ENCODE results near the gene CCDC70.

Gene CCDC70

DNA sequence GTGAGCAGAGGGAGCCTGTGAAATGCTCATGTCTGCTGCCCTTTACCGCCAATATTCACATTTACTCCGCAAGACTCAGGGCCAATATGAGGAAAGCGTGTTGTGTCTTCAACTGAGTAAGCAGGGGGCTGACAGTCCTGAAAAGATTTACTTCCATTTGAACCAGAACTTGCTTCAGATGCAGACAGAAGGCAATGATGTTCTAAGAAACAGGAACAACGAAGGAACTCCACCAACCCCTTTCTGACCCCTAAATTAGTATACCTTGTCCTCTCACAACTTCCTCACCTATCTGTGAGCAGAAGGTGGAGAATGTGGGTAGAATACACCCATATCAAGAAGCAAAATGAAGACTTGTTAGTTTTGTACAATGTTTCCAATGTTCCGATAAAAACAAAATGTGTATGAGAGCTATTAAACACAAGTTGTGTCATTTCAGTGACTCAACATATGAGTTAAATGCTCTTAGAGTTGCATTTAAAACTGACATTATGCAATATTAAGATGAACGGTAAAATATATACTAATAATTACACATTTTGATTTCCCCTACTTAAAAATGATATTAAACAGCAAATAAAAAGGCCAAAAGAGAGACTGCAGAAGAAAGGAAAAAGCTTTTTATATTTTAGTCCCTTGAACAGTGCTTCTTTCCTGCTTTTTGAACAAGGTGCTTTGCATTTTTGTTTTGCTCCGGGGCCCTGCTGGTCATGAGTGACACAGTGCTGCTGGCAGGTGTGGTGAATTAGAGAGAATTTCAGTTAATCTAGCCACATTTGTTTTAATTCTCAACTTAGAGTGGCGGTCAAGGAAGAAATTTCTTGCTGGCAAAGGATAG, 32.8 kb upstream of the CCDC70 start:
- no peak for DNase-seq

DNA sequence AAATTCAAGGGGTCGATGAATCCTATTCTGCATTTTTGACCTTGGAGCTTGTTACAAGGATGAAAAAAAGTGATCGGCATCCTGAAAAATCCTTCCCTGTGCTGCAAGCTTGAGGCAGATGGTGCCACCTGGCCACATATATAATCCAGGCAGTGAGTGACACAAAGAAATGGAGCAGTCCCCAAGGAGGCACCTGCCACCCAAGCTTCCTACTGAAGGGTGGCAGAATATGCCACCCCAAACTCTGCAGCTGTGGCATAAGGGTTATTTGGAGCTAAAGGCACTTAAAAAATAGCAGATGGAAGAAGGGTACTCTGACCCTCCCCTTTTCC, 32.2 kb upstream of the CCDC70 start:
- DNase-seq: no peak

DNA sequence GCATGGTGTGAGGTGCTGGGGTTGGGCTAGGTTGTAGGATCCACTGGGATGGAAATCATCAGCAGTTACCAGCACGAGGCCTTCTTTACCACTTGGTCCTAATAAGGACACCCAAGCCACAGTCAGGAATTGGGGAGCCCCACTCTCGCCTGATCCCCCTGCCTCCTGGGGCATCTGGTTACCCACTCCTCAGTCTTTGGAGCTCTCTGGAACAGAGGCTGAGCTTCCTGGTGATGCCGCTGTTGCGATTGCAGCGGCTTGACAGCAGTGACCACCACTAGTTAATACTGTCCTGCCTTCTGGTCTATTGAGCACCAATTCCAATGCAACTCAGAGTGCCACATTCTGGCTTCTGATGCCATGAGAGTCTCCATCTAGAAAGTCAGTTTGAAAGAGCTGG, 30.2 kb upstream of the CCDC70 start:
- no peak for DNase-seq

DNA sequence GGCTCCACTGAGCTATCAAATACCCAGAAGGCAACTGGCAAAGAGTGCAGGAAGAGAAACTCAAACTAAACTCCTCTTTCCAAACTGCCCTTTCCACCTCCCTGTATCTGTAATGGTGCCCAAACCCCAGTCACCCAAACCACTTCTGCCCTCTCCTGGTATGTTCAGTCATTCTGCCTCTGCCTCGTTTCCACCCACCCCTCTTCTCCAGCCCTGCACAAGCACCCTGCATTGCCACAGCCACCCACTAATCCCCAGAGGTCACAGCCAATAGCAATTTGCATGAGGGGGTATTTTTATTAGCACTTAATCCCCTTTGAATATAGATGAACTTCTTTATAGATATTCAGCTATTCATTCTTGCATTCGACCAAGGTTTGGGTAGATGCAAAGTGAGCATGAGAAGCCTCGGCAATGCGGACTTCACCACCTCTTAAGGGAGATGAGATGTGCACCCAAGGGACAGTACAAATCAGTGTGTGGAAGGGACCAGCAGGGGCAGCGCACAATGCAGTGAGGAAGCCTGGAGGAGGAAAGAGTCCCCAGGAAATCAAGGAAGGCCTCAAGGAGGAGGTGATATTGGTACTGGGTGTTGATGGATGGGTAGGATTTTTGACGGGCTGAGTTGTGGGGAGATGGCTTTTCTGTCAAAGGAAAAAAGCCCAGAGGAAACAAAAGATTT, 29.2 kb upstream of the CCDC70 start:
- peak in 2 of 56 donors; percentile 9 to 11 for DNase-seq

DNA sequence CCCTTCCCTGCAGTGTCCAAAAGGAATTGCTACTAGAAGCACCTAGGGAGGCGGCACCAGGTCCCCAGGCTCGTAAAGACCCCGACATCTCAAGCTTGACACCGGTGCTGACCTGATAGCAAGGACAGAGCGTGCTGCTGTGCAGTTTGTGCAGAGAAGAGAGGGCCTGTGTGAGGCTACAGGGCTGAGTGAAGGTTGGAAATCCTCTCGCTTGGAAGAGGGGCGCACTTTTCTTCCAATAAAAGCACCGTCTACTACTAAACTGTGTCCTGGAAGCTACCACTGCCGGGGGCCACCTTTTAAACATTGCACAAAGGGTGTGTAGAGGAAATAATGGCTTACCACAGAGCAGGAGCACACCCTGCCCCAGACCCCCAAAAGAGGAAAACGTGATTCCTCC, 27.8 kb upstream of the CCDC70 start:
- no peak for DNase-seq

DNA sequence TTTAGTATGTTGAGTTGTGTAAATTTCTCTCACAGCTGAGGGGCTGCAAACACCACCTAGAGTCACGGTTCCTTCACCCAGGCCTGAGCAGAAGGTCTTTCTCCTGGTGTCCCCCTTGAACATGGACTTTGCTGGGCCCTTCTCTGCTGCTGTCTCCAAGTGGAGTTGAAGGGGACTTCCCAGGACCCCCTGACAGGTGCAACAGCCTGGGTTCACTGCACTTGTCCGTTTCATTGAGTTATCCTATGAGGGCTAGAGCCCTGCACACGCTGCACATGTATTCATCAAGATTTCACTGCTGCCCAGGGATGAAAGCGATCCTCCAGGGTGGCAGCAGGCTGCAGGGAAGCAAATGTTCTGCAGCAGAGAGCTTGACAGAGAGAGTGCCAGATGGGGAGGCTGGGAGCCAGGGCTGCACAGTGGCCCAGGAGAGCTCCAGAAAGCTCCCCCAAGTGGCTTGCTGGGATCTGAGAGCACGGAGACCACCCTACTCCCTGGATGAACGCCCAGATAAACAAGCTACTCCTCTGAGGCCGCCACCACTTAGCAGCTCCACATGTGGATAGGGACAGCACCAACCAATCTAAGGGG, 27.1 kb upstream of the CCDC70 start:
- peak in 3 of 56 donors; percentile 6 to 36 (median 11) for DNase-seq

DNA sequence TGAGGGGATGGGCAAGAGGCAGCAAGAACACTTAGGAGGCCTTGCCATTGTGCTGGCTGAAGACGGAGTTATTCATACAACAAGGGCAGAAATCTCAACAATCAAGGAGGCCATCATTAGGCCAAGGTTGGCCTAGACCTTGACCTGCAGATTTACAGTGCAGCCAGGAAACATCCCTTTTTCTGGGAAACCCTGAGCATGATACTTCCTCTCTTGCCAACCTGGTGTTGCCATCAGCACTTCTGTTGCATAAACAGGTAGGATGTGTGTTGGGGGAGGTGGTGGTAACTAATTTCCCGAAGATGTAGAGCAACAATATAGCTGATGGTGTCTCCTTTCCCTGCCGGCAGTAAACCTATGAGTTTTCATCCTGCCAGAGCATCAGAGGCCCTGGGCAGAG, 24.8 kb upstream of the CCDC70 start:
- no peak for DNase-seq

DNA sequence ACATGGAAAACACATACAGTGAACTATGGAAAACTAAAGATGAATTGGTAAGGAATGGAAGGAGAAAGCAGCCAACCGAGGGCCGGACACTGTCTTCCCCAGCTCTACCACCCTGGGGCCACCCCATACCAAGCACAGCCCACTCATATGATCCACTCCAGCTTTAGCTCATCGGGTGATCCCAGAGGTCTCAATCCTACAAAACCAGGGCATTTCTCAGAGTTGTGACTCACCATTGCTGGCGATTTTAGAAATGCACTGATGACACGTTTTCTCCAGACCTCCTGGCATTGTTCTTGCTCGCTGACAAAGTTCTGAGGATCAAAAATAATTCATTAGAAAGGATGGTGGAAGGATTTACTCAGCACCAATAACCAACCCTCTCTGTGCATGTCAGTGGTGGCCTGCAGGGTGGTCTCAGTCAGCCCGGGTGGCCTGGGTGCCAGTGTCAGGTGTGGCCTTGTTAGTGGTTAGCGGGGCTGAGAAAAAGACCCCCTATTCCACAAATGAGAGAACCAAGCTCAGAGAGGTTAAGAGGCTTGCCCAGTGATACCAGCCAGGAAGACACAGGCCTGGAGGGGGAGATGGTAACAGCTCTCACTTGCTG, 23.4 kb upstream of the CCDC70 start:
- DNase-seq: no peak

DNA sequence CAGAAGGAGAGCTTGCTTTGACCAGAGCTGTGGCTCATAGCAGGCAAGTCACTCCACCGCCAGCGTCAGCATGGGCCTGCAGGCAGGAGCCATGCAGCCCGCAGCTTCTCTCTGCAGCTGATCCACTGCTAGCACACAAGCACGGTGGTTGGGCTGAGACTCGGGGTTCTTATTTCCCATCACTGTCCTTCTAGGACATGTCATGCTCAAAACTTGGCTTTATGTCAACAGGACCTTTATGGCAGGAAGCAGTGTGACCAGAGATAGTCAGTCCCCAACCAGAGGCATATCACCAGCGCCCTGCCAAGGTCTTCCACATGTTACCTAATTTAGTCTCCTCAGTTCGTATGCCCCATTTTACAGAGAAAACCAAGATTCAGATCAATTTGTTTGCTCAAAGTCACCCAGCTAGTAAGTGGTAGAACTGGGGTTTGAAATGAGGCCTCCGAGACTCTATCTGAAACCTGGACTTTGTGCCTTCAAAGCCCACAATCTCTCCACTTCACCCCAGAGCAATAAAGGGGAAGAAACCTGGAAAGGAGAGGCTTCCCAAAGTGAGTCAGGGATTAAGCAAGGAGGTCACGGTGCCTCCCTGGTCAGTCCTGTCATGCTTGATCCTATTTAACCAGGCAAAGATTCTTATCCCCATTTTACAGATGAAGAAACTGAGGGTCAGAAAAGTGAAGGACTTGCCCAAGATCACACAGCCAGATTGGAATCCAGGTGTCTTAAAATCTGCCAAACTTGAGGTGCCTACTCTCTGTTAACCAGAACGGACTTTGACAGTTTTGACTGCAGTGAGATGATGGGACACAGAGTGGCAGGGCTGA, 21.8 kb upstream of the CCDC70 start:
- no peak for DNase-seq

DNA sequence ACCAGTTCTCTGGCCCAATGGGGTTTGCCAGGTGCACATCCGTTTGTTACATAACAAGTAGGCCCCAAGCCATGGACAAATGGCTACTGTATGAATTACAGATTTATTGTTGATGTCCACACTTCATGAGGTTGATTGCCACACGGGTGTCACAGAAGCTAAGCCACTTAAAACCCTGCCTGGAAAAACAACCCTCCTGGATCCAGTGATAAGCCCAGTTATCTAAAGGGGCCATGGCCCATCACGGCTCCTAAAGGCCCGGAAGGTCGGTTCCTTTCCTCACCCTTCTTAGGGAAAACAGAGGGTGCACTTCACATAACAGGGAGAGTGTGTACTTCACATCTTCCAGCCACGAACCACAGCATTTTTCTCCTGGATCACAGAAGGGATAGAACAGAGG, 20.9 kb upstream of the CCDC70 start:
- no peak for DNase-seq

DNA sequence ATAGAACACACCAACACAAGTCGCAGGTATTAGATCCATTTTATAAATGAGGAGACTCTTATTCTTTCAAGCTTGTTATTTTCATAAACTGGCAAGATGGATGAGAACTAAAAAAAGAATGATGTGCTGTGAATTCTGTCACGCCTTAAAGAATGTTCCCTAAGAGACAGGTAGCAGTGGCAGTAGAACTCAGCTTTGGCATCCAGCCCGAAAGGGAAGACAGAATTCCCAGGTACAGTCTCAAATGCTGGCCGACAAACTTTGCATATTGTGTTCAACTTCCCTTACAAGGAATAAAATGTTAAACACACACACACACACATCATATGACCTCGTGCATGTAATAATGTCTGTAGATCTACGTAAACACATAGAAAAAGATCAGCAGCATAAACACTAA, 20.0 kb upstream of the CCDC70 start:
- no peak for DNase-seq

DNA sequence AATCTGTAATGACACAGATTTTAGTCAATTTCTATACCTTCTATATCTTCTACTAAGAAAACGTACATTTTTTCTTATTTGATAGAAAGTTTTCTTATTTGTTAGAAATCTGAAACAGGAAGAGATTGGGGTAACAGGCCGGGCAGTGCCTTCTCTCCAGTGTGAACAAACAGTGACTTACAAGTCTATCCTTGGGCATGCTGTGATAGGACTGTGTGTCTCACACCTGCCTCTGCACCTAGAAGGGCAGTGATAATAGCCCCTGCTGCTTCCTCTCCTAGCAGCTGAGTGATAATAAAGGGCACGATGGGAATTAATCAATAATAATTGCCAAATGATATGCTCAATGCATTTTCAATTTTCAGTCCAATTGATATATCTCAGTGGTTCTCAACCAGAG, 18.2 kb upstream of the CCDC70 start:
- no peak for DNase-seq

DNA sequence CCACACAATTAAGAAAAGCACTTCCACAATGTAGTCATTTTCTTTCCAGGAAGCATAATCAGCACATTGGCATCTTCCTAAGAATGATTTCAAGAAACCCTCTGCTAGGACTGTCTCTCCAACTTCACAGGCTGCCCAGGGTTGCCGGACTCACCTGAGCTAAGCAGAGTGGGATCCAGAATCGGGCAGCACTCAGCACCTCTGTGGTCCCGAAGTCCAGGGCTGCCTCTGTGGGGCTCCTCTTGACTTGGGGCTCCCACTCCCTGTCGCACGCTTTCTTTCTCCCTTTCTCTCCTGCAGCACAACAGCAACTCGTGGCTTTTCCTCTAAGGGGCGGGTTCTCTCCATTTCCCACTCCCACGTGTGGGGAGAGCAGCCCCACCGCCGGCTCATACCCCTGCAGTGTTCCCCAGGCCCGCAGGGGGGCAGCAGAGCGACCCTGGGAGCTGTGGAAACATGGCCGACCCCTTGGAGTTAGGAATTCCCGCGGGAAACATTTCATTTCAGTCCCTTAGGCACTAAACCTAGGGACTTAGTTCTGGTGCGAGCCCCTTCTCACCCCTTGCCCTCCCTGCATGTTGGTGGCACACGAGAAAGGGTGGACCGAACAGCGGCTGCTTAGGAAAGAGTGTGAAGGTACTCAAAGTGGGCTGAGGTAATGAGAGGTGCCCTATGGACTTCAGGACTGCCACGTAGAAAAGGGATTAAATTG, 16.8 kb upstream of the CCDC70 start, which contains the start of gene TMEM272:
Gene TMEM272 (minus strand): TSS at position 316 of the 712 bp plus-strand sequence. CDS start 6,647 bp downstream, outside the sequence.
- DNase-seq: peak in 45 of 56 donors; percentile 7 to 76 (median 34)

DNA sequence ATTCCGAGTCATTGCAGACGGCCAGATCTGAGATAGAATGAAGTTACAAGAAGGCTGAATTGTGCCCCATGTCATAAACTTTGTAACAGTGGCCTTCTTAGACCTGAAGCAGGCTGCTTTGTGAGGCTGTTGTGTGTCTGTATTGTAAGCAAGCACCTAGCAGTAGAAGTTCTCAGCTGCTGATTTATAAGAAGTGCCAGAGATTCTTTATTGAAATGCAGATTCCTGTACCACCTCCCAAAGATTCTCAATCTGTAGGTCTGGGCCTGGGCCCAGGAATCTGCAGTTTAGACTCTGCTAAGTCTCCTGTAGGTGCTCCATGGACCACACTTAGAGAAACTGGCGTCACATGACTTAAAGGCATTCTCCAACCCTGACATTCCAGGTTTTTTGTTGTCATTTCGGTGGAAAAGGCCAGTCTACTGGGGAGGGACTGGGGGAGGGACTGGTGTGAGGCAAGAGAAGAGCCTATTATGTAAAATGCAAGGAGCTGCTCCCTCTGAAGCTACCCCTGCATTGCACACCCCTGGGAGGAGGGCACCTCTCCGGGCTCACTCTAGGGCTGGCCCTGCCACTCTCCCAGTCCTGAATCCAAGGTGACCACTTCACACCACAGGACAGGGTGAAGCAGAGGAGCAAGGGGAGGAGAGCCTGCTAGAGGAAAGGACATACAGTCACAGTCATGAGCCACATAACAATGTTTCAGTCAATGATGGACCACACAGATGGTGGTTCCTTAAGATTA, 16.0 kb upstream of the CCDC70 start:
- DNase-seq: no peak

DNA sequence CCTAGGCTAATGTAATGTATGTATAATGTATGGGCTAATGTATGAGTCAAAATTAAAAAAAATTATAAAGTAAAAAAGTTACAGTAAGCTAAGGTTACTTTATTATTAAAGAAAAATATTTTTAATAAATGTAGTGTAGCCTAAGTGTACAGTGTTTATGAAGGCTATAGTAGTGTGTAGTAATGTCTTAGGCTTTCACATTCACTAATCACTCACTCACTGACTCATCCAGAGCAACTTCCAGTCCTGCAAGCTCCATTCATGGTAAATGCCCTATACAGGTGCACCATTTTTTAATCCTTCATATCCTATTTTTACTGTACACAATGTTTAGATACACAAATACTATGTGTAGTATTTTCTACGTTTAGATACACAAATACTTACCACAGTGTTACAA, 15.0 kb upstream of the CCDC70 start:
- DNase-seq: no peak

DNA sequence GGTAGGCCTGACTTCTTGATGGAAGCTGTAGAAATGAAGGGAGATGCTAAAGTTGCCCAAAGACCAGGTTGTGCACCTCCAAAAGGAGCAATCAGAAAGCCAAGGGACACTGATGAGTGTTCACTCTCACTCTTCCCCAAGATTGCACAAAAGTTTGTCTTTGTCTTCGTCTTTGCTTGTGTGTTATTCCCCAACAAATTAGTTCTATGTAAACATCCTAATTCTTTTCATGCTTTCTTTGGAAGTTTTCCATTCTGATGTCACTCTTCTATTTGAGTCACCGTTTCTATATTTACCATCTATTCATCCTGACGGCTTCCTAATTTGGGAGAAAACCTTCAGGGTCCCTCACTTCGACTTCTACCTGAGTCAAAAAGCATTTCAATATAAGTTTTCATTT, 13.1 kb upstream of the CCDC70 start:
- DNase-seq: no peak

DNA sequence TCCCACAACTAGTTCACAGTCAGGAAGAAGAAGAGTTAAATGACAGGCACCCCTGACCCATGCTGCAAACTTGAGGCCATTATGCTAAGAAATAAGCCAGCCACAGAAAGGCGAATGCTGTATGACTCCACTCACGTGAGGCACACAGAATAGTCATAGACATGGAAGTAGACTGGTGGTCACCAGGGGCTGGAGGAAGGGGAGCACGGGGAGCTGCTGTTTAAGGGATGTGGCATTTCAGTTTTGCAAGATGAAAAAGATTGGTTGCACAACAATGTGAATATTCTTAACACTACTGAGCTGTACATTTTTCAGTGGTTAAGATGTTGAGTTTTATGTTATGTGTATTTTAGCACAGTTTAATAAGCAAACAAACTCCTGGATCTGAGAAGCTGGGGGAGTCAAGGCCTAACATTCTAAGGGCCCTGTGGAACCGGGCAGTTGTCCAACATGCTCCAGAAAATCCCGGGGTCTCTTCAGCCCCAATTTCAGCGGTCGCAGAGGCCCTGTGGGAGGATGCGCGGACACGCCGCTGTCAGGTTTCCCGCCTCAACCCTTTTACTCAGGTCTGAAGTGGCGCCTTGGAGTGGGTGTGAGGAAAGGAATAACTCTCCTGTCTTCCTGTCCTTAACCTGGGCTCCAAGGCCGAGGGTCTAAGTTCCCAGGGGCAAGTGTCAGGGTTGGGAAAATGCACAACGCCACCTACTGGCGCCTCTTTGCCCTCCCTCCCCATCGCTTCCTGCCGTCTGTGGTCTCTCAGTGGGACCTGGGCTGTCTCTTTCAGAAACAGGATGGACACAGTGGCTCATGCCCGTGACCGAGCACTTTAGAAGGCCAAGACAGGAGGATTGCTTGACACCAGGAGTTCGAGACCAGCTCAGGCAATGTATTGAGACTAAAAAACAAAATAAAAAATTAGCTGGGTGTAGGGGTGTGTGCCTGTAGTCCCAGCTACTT, 12.3 kb upstream of the CCDC70 start:
- peak in 1 of 56 donors; percentile 8 for DNase-seq

DNA sequence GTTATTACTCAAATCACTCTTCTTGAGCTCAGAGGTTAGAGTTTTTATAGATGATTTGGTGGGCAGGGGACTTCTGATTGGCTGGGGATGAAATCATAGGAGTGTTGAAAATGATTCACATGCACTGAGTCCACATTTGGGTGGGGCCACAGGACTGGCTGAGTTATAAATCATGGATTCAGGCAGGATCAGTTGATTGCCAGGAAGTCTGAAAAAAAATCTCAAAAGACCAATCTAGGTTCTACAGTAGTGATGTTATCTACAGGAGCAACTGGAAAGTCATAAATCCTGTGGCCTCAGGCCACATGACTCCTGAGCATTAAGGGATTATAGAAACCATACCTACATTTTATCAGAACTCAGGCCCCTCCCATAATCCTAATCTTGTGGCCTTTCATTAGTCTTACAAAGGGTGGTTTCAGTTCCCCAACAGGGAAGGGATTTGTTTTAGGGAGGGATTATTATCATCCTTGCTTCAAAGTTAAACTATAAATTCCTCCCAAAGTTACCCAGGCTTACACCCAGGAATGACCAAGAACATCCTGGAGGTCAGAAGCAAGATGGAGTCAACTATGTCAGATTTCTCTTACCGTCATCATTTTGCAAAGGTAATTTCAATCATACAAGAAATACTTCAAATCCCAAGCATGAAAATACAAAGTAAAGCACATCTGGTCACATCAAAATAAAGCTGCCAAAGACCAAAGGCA, 5.6 kb upstream of the CCDC70 start:
- DNase-seq: no peak

Data from amygdala (tissue), 56 donors.